Neutrophil (primary cell): ENCODE data around the gene SH2D6.
"Not testable (repeated sequence)": the region's sequence is repeated elsewhere in the genome, so short reads cannot be mapped to it uniquely, and the experiment has no call there.

Experiments used
- H3K27ac ChIP-seq: fragments of 200-600 bp; sonication (generic); 2 replicates; pipeline ENCODE4 v1.5.1; 2016; ENCODE audit warnings: mild to moderate bottlenecking, moderate library complexity
- H3K27me3 ChIP-seq: fragments of 200-600 bp; sonication (generic); 2 replicates; pipeline ENCODE4 v1.6.0; 2016; ENCODE audit warnings: mild to moderate bottlenecking
- H3K36me3 ChIP-seq: fragments of 200-600 bp; sonication (generic); 2 replicates; pipeline ENCODE4 v1.5.1; 2017
- H3K4me1 ChIP-seq, 2 experiments: fragments of 200-600 bp in 1 of 2; sonication (generic) in 1 of 2; 1 replicate in 1 of 2; 2 replicates in 1 of 2; pipeline versions ENCODE4 v1.5.1 to v1.6.1; 2013 to 2016; ENCODE audit warnings: low read depth in 1 of 2, low read length in 1 of 2, mild to moderate bottlenecking in 1 of 2, moderate library complexity in 1 of 2; ENCODE audit not compliant: control insufficient read depth in 1 of 2, insufficient read depth in 1 of 2
- H3K4me3 ChIP-seq, 2 experiments: fragments of 200-600 bp in 1 of 2; sonication (generic) in 1 of 2; 1 replicate in 1 of 2; 2 replicates in 1 of 2; pipeline ENCODE4 v1.5.1; 2013 to 2016; ENCODE audit warnings: low read depth in 1 of 2, low read length in 1 of 2, mild to moderate bottlenecking in 1 of 2, moderate library complexity in 1 of 2
- H3K9me3 ChIP-seq: fragments of 200-600 bp; sonication (generic); 2 replicates; pipeline ENCODE4 v1.5.1; 2016
- CTCF ChIP-seq: fragments of 200-600 bp; sonication (generic); IDR thresholded peaks from 2 replicates; pipeline ENCODE4 v1.5.1; 2016; ENCODE audit warnings: antibody characterized with exemption

Gene SH2D6

GRCh38 chr2:85436836-85437487 is 18.4 kb downstream of the SH2D6 start:
- TF ChIP-seq CTCF = no peak
- Histone ChIP-seq H3K4me1 (peaks cover 39 to 46% of the 10 kb centered on the region in 2 experiments), H3K36me3 (no peaks in the 10 kb centered on the region), H3K9me3 (no peaks in the 10 kb centered on the region), H3K27me3 (no peaks in the 10 kb centered on the region), H3K27ac (peak overlapping the region; percentile 94), H3K4me3 (peak overlapping the region; percentile 56 to 72)

- TF ChIP-seq CTCF = peak; percentile 7
Observed at GRCh38 chr2:85437488-85438200, 19.1 kb downstream of the SH2D6 start.

DNA sequence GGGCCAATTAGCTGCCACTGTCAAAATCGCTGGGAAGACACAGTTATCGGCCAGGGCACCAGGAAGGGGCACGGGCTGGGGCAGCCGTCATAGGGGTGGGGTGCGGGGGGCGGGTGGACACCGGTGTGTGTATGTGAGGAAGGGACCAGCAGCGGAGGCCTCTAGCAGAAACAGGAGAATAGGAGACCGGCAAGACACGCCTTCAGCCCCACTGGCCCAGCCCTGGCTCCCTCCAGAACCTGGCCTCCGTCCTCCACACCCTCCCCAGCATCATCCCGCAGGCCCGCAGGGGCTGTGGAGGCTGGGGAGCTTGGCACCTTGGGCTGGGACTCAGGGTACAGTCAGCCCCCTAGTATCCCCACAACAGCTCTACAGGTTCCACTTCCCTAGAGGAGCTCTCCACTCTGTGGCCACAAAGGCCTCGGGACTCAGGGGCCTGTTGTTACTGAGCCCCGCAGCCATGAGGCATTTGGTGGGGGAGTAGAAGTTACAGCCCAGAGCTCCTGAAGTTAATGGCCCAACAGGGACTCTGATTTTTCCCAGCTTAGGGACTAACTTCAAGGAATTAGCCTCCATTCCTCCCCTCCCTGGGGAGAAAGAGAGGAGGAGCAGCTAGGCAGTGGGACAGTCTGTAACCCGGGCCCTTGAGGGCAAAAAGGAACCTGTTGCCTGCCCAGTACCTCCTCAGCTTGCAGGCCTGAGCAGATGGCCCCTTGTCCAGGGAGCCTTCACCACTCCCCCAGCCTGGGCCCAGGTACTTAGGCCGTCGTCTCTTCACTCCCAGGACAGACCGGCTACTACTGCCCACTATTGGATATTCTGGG is 19.9 kb downstream of the SH2D6 start:
- Histone ChIP-seq H3K36me3 (no peaks in the 10 kb centered on the region), H3K9me3 (no peaks in the 10 kb centered on the region), H3K4me3 (peak overlapping the region; percentile 56 to 72), H3K4me1 (peaks cover 40 to 46% of the 10 kb centered on the region in 2 experiments), H3K27ac (peak overlapping the region; percentile 94), H3K27me3 (no peaks in the 10 kb centered on the region)
- TF ChIP-seq CTCF = no peak

More at GRCh38 chr2:85437488-85438200, 19.1 kb downstream of the SH2D6 start:
- H3K4me1 ChIP-seq = peaks cover 40 to 46% of the 10 kb centered on the region in 2 experiments
- H3K36me3 ChIP-seq = no peaks in the 10 kb centered on the region
- peak overlapping the region; percentile 94 for H3K27ac ChIP-seq
- peak overlapping the region; percentile 56 to 72 for H3K4me3 ChIP-seq
- no peaks in the 10 kb centered on the region for H3K9me3 ChIP-seq
- no peaks in the 10 kb centered on the region for H3K27me3 ChIP-seq

- H3K27me3 ChIP-seq = no peaks in the 10 kb centered on the region
- no peaks in the 10 kb centered on the region for H3K9me3 ChIP-seq
- H3K4me3 ChIP-seq = peak overlapping the region; percentile 56 to 72
- peak overlapping the region; percentile 94 for H3K27ac ChIP-seq
- no peaks in the 10 kb centered on the region for H3K36me3 ChIP-seq
- TF ChIP-seq CTCF = no peak
- H3K4me1 ChIP-seq = peaks cover 40 to 46% of the 10 kb centered on the region in 2 experiments
Observed at GRCh38 chr2:85439025-85439472, 20.5 kb downstream of the SH2D6 start.

GRCh38 chr2:85439569-85439968 is 21.1 kb downstream of the SH2D6 start:
- peaks cover 40 to 46% of the 10 kb centered on the region in 2 experiments for H3K4me1 ChIP-seq
- not testable (repeated sequence) for H3K27ac ChIP-seq, H3K4me3 ChIP-seq, H3K27me3 ChIP-seq, H3K9me3 ChIP-seq, H3K36me3 ChIP-seq
